ENCODE results near the gene MYO10. TPM values are rescaled to one million over a fixed set of nuclear protein-coding genes. Genes with fewer than 3 reads are reported as not detected.

The MYO10 gene
- total and polyA plus RNA-seq, 2 of the 8 experiments (the other 6 are each of a cell fraction or from before 2014, with no cell fraction given), result 21.5 to 107 TPM

GRCh38 chr5:16946725-16947124 is 10.6 kb upstream of the MYO10 start:
- DNase-seq (ENCODE audit: low read depth in 1 of 2, low spot score in 2 of 2) (no peak), FAIRE-seq (no peak)
- ChIA-PET CTCF (ENCODE audit: partially characterized antibody) (interaction anchor here (1.0 kb wide), 1 partner anchor 244 kb away, joined by 3 read pairs; no protein-coding TSS in a partner anchor), POLR2A (ENCODE audit: partially characterized antibody) (interaction anchor here (1.2 kb wide), 1 partner anchor 10 kb away, joined by 5 read pairs; the partner anchor contains the start of gene MYO10)
- H3K4me1 ChIP-seq (replicated peaks in 1 of 4; ENCODE audit: control insufficient read depth in 3 of 4, insufficient read depth in 4 of 4, low read length in 3 of 4), result no peaks in the 10 kb centered on the region
- H3K56ac ChIP-seq (replicated peaks; ENCODE audit: insufficient read length, low read depth, low read length), result no peak overlapping the region
- no peak overlapping the region for H3K9ac ChIP-seq (replicated peaks in 1 of 4; ENCODE audit: extremely low read depth in 1 of 4, low read depth in 3 of 4, low read length in 3 of 4)
- H3K4ac ChIP-seq (replicated peaks; ENCODE audit: insufficient read length, low read depth, low read length), result no peak overlapping the region
- H2BK120ac ChIP-seq (replicated peaks; ENCODE audit: low read depth, low read length), result no peak overlapping the region
- H3K9me3 ChIP-seq (ENCODE audit: insufficient read depth in 2 of 2, low read depth in 1 of 2, low read length in 1 of 2), result peaks cover 0 to 7% of the 10 kb centered on the region in 2 experiments; a peak in 1 of 4 replicates
- H4K8ac ChIP-seq (ENCODE audit: extremely low read depth, insufficient read depth, low read length), result no peak overlapping the region
- no peak for TF ChIP-seq BRCA1 (IDR thresholded peaks at IDR 0.05; ENCODE audit: low read depth, low read length)
- no peak for TF ChIP-seq CREB1 (IDR thresholded peaks at IDR 0.05)
- no peak for TF ChIP-seq JUN (IDR thresholded peaks at IDR 0.05; ENCODE audit: low read depth, low read length)
- no peak for TF ChIP-seq ATF3 (IDR thresholded peaks at IDR 0.05; ENCODE audit: insufficient read depth, low read depth, low read length)
- no peak overlapping the region for H2BK12ac ChIP-seq (ENCODE audit: low read depth, low read length)
- no peak overlapping the region for H2BK20ac ChIP-seq (ENCODE audit: low read length)
- H2BK5ac ChIP-seq (ENCODE audit: low read depth, low read length), result no peak overlapping the region
- H4K91ac ChIP-seq (replicated peaks; ENCODE audit: insufficient read length, low read length), result no peak overlapping the region
- no peak overlapping the region for H3K4me3 ChIP-seq (ENCODE audit: extremely low read depth in 1 of 4, insufficient read depth in 2 of 4, low read depth in 3 of 4, low read length in 4 of 4)
- no peak overlapping the region for H3K4me2 ChIP-seq (ENCODE audit: insufficient read depth in 1 of 2, low read depth in 2 of 2, low read length in 2 of 2)
- no peak overlapping the region for H3K14ac ChIP-seq (ENCODE audit: insufficient read length)
- H3K27me3 ChIP-seq (replicated peaks in 1 of 4; ENCODE audit: control insufficient read depth in 3 of 4, extremely low read depth in 1 of 4, insufficient read depth in 3 of 4, low read length in 3 of 4), result no peaks in the 10 kb centered on the region
- no peak overlapping the region for H3K23ac ChIP-seq (ENCODE audit: insufficient read length)
- H3K18ac ChIP-seq (ENCODE audit: extremely low read depth, low read length), result no peak overlapping the region
- H2AFZ ChIP-seq (ENCODE audit: low read length), result no peak overlapping the region
- no peak overlapping the region for H2AK5ac ChIP-seq (ENCODE audit: low read depth, low read length)
- no peaks in the 10 kb centered on the region for H4K20me1 ChIP-seq (replicated peaks in 1 of 2; ENCODE audit: control insufficient read depth in 1 of 2, insufficient read depth in 2 of 2, low read length in 2 of 2)
- no peak overlapping the region for H3K27ac ChIP-seq (ENCODE audit: low read depth, low read length)
- no peaks in the 10 kb centered on the region for H3K36me3 ChIP-seq (ENCODE audit: control insufficient read depth in 2 of 4, insufficient read depth in 4 of 4, low read length in 3 of 4)
- 100% methylated on average over 1 of the region's 1 CpG; no CpG with 5 or more reads in 1 of the 2 experiments for WGBS, 2 experiments (ENCODE audit: extremely low coverage in 1 of 2, insufficient coverage in 1 of 2, insufficient read length in 1 of 2, insufficient replicate concordance in 2 of 2, low coverage in 1 of 2, low lambda C conversion rate in 2 of 2, missing lambda C conversion rate in 1 of 2)
- H3K79me2 ChIP-seq (ENCODE audit: control insufficient read depth in 1 of 2, insufficient read depth in 2 of 2, low read length in 2 of 2), result no peaks in the 10 kb centered on the region
- H2BK15ac ChIP-seq (ENCODE audit: low read length), result no peak overlapping the region
- H4K5ac ChIP-seq (ENCODE audit: insufficient read length, low read depth, low read length), result no peak overlapping the region
- H3K23me2 ChIP-seq (ENCODE audit: low read depth, low read length), result no peaks in the 10 kb centered on the region
- H3K79me1 ChIP-seq (ENCODE audit: low read depth, low read length), result no peaks in the 10 kb centered on the region
